ENCODE results near the gene ADGRL3.
A peak's percentile ranks its signal among the peaks of the same experiment; 100 is the strongest.
"Not testable (repeated sequence)": the region's sequence is repeated elsewhere in the genome, so short reads cannot be mapped to it uniquely, and the experiment has no call there.

The ADGRL3 gene

DNA sequence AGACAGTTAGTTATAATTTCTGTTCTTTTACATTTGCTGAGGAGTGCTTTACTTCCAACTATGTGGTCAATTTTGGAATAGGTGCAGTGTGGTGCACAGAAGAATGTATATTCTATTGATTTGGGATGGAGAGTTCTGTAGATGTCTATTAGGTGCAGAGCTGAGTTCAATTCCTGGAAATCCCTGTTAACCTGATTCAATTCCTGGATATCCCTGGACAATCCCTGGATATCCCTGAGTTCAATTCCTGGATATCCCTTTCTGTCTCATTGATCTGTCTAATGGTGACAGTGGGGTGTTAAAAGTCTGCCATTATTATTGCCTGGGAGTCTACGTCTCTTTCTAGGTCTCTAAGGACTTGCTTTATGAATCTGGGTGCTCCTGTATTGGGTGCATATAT, 557.9 kb downstream of the ADGRL3 start:
- ATAC-seq; H3K9me3 Mint-ChIP-seq; H3K36me3 Mint-ChIP-seq (ENCODE audit: low read depth); H3K4me3 Mint-ChIP-seq; H3K27me3 Mint-ChIP-seq; DNase-seq; H3K27ac Mint-ChIP-seq; H3K4me1 Mint-ChIP-seq: not testable (repeated sequence)

- not testable (repeated sequence) for H3K27me3 Mint-ChIP-seq; DNase-seq; H3K27ac Mint-ChIP-seq; H3K9me3 Mint-ChIP-seq; H3K4me1 Mint-ChIP-seq; H3K36me3 Mint-ChIP-seq (ENCODE audit: low read depth); ATAC-seq; H3K4me3 Mint-ChIP-seq
Measured at GRCh38 chr4:61758596-61758995, 558.5 kb downstream of the ADGRL3 start.

GRCh38 chr4:61759245-61759644, 559.1 kb downstream of the ADGRL3 start:
- DNase-seq = not testable (repeated sequence)

DNA sequence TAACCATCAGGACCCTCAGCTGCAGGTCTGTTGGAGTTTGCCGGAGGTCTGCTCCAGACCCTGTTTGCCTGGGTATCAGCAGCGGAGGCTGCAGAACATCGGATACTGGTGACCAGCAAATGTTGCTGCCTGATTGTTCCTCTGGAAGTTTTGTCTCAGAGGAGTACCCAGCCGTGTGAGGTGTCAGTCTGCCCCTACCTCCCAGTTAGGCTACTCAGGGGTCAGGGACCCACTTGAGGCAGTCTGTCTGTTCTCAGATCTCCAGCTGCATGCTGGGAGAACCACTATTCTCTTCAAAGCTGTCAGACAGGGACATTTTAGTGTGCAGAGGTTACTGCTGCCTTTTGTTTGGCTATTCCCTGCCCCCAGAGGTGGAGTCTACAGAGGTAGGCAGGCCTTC, 559.8 kb downstream of the ADGRL3 start:
- H3K4me3 Mint-ChIP-seq; H3K4me1 Mint-ChIP-seq; H3K27me3 Mint-ChIP-seq; DNase-seq; H3K27ac Mint-ChIP-seq; H3K9me3 Mint-ChIP-seq; ATAC-seq; H3K36me3 Mint-ChIP-seq (ENCODE audit: low read depth): not testable (repeated sequence)

More at GRCh38 chr4:61759245-61759644, 559.1 kb downstream of the ADGRL3 start:
- not testable (repeated sequence) for H3K4me1 Mint-ChIP-seq; H3K27me3 Mint-ChIP-seq; H3K4me3 Mint-ChIP-seq; H3K27ac Mint-ChIP-seq; H3K9me3 Mint-ChIP-seq; H3K36me3 Mint-ChIP-seq (ENCODE audit: low read depth); ATAC-seq

GRCh38 chr4:61760820-61761219, 560.7 kb downstream of the ADGRL3 start:
- H3K9me3 Mint-ChIP-seq = peaks cover 11% of the 10 kb centered on the region
- no peak overlapping the region for H3K4me3 Mint-ChIP-seq
- no peak overlapping the region for H3K27ac Mint-ChIP-seq
- no peaks in the 10 kb centered on the region for H3K27me3 Mint-ChIP-seq
- H3K4me1 Mint-ChIP-seq = no peaks in the 10 kb centered on the region
- DNase-seq (no peak), ATAC-seq (no peak)
- no peaks in the 10 kb centered on the region for H3K36me3 Mint-ChIP-seq (ENCODE audit: low read depth)

- DNase-seq = no peak
- H3K27me3 Mint-ChIP-seq = no peaks in the 10 kb centered on the region
- no peaks in the 10 kb centered on the region for H3K36me3 Mint-ChIP-seq (ENCODE audit: low read depth)
- H3K4me1 Mint-ChIP-seq = no peaks in the 10 kb centered on the region
- H3K27ac Mint-ChIP-seq = no peak overlapping the region
- H3K9me3 Mint-ChIP-seq = peaks cover 14% of the 10 kb centered on the region
- H3K4me3 Mint-ChIP-seq = no peak overlapping the region
- no peak for ATAC-seq
Measured at GRCh38 chr4:61762722-61763627, 562.8 kb downstream of the ADGRL3 start.

- ATAC-seq = no peak
- Mint-ChIP-seq H3K9me3 (peaks cover 14% of the 10 kb centered on the region), H3K27ac (no peak overlapping the region), H3K4me3 (no peak overlapping the region), H3K4me1 (no peaks in the 10 kb centered on the region), H3K27me3 (no peaks in the 10 kb centered on the region), H3K36me3 (ENCODE audit: low read depth) (no peaks in the 10 kb centered on the region)
- no peak for DNase-seq
Measured at GRCh38 chr4:61763682-61764081, 563.6 kb downstream of the ADGRL3 start.

DNA sequence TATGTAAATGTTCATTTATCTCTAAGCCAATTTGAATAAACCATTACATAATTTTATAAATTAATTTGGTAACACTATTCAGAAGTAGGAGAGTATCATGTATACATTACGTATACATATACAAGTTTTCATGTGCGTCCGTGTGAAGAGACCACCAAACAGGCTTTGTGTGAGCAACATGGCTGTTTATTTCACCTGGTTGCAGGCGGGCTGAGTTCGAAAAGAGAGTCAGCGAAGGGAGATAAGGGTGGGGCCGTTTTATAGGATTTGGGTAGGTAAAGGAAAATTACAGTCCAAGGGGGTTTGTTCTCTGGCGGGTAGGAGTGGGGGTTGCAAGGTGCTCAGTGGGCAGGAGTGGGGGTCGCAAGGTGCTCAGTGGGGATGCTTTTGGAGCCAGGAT, 564.0 kb downstream of the ADGRL3 start:
- not testable (repeated sequence) for H3K36me3 Mint-ChIP-seq (ENCODE audit: low read depth); ATAC-seq; DNase-seq; H3K27ac Mint-ChIP-seq; H3K4me1 Mint-ChIP-seq; H3K27me3 Mint-ChIP-seq; H3K4me3 Mint-ChIP-seq
- H3K9me3 Mint-ChIP-seq = peaks cover 13% of the 10 kb centered on the region

DNA sequence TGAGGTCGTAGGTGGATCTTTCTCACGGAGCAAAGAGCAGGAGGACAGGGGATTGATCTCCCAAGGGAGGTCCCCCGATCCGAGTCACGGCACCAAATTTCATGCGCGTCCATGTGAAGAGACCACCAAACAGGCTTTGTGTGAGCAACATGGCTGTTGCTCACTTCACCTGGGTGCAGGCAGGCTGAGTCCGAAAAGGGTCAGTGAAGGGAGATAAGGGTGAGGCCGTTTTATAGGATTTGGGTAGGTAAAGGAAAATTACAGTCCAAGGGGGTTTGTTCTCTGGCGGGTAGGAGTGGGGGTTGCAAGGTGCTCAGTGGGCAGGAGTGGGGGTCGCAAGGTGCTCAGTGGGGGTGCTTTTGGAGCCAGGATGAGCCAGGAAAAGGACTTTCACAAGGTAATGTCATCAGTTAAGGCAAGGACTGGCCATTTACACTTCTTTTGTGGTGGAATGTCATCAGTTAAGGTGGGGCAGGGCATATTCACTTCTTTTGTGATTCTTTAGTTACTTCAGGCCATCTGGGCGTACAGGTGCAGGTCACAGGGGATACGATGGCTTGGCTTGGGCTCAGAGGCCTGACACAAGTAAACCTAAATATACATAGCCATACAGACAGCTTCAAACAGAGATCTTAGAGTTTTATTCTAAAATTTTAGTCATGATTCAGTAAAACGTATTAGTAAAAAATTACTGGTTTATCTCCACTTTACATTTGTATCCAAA, 569.5 kb downstream of the ADGRL3 start:
- DNase-seq; H3K36me3 Mint-ChIP-seq (ENCODE audit: low read depth); ATAC-seq; H3K9me3 Mint-ChIP-seq; H3K27ac Mint-ChIP-seq; H3K4me1 Mint-ChIP-seq; H3K4me3 Mint-ChIP-seq; H3K27me3 Mint-ChIP-seq: not testable (repeated sequence)

GRCh38 chr4:61770456-61770855, 570.3 kb downstream of the ADGRL3 start:
- H3K4me3 Mint-ChIP-seq = no peak overlapping the region
- no peaks in the 10 kb centered on the region for H3K4me1 Mint-ChIP-seq
- ATAC-seq (no peak), DNase-seq (no peak)
- H3K36me3 Mint-ChIP-seq (ENCODE audit: low read depth) = no peaks in the 10 kb centered on the region
- H3K27me3 Mint-ChIP-seq = no peaks in the 10 kb centered on the region
- H3K9me3 Mint-ChIP-seq = peaks cover 6% of the 10 kb centered on the region
- H3K27ac Mint-ChIP-seq = no peak overlapping the region

- no peaks in the 10 kb centered on the region for H3K27me3 Mint-ChIP-seq
- H3K4me1 Mint-ChIP-seq = no peaks in the 10 kb centered on the region
- no peaks in the 10 kb centered on the region for H3K36me3 Mint-ChIP-seq (ENCODE audit: low read depth)
- ATAC-seq (no peak), DNase-seq (no peak)
- H3K4me3 Mint-ChIP-seq = no peak overlapping the region
- no peak overlapping the region for H3K27ac Mint-ChIP-seq
- H3K9me3 Mint-ChIP-seq = peaks cover 2% of the 10 kb centered on the region
Measured at GRCh38 chr4:61771056-61771455, 570.9 kb downstream of the ADGRL3 start.

- no peak for ATAC-seq
Measured at GRCh38 chr4:61772126-61772525, 572.0 kb downstream of the ADGRL3 start.

DNA sequence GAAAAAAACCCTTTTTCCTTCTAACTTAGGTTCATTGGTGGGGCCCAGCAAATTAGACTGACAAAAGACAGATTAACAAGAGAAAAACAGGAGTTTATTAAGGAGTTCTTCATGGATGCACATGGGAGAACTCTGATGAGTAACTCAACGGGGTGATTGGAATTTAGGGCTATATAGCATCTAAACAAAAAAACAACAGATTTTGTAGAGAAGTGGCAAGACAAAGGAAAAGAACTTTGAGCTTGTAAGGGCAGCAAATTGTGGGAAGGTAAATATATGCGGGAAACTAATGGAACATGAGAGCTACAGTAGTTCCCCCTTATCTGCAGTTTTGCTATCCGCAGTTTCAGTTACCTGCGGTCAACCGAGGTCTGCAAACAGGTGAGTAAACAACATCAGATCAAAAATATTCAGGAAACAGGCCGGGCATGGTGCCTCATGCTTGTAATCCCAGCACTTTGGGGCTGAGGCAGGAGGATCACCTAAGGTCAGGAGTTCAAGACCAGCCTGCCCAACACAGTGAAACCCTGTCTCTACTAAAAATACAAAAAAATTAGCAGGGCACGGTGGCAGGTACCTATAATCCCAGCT, 573.6 kb downstream of the ADGRL3 start:
- ATAC-seq = no peak
- Mint-ChIP-seq H3K9me3 (no peaks in the 10 kb centered on the region), H3K4me1 (no peaks in the 10 kb centered on the region), H3K4me3 (no peak overlapping the region), H3K36me3 (ENCODE audit: low read depth) (no peaks in the 10 kb centered on the region), H3K27ac (no peak overlapping the region), H3K27me3 (no peaks in the 10 kb centered on the region)
- no peak for DNase-seq

More at GRCh38 chr4:61772126-61772525, 572.0 kb downstream of the ADGRL3 start:
- Mint-ChIP-seq H3K9me3 (no peaks in the 10 kb centered on the region), H3K4me1 (no peaks in the 10 kb centered on the region), H3K27ac (no peak overlapping the region), H3K27me3 (no peaks in the 10 kb centered on the region), H3K4me3 (no peak overlapping the region), H3K36me3 (ENCODE audit: low read depth) (no peaks in the 10 kb centered on the region)
- no peak for DNase-seq

DNA sequence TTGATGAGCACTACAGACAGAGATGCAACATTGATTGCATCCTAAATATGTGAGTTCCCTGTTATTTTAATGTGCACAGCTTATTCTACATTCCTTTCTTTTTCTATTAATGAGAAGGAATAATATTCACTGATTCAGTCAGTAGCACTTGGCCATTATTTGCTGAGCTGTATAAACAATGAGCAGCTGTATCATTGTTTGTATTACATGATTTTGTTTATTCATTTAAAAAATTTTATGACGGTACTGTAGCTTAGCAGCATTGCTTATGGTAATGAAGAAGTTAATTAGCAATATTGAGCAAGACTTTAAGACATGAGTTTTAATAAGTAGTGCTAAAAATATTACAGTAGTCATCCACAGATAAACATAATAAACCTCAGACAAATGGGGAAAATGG, 582.0 kb downstream of the ADGRL3 start:
- Mint-ChIP-seq H3K36me3 (ENCODE audit: low read depth) (no peaks in the 10 kb centered on the region), H3K27ac (no peak overlapping the region), H3K27me3 (no peaks in the 10 kb centered on the region), H3K4me1 (no peaks in the 10 kb centered on the region), H3K9me3 (peaks cover 12% of the 10 kb centered on the region), H3K4me3 (no peak overlapping the region)
- no peak for DNase-seq
- no peak for ATAC-seq

GRCh38 chr4:61783050-61783449, 582.9 kb downstream of the ADGRL3 start:
- no peak overlapping the region for H3K4me3 Mint-ChIP-seq
- H3K9me3 Mint-ChIP-seq = peaks cover 13% of the 10 kb centered on the region
- no peak for DNase-seq
- peak; percentile 33 for ATAC-seq
- H3K27ac Mint-ChIP-seq = no peak overlapping the region
- H3K36me3 Mint-ChIP-seq (ENCODE audit: low read depth) = no peaks in the 10 kb centered on the region
- H3K27me3 Mint-ChIP-seq = no peaks in the 10 kb centered on the region
- H3K4me1 Mint-ChIP-seq = no peaks in the 10 kb centered on the region

Data from activated naive CD8-positive, alpha-beta T cell treated with anti-CD3 and anti-CD28 coated beads, Interleukin-2, amount 50 U/mL, for 24 hours (primary cell).